Measurements from ENCODE around the gene CITED2.
A peak's percentile ranks its signal among the peaks of the same experiment; 100 is the strongest.

DNA sequence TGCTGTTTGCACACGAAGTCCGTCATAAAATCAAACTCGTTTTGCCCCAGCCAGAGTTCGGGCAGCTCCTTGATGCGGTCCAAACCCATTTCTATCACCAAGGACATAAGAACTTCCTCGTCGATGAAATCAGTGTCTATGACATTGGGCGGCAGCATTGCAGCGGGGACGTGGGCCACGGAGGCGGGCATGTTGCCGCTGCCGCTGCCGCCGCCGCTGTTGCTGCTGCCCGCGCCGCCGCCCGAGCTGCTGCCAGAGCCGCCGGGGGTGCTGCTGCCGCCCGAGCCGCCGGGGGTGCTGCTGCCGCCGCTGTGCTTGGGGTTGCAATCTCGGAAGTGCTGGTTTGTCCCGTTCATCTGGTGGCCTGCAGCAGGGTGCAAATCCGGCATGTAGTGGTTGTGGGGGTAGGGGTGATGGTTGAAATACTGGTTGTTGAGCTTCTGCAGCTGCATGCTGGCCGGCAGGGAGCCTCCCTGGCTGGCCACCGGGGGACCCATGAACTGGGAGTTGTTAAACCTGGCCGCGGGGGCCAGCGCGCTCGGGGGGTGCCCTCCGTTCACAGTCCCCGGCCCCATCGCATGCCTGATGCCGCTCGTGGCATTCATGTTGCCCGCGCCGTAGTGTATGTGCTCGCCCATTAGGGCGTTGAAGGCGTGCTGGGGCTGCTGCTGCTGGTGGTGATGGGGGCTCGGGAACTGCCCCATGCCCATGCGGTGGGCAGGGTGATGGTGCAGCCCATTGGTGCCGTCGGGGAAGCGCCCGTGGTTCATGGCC lies 1.1 kb downstream of the CITED2 start:
- TF ChIP-seq, protein P1, sequence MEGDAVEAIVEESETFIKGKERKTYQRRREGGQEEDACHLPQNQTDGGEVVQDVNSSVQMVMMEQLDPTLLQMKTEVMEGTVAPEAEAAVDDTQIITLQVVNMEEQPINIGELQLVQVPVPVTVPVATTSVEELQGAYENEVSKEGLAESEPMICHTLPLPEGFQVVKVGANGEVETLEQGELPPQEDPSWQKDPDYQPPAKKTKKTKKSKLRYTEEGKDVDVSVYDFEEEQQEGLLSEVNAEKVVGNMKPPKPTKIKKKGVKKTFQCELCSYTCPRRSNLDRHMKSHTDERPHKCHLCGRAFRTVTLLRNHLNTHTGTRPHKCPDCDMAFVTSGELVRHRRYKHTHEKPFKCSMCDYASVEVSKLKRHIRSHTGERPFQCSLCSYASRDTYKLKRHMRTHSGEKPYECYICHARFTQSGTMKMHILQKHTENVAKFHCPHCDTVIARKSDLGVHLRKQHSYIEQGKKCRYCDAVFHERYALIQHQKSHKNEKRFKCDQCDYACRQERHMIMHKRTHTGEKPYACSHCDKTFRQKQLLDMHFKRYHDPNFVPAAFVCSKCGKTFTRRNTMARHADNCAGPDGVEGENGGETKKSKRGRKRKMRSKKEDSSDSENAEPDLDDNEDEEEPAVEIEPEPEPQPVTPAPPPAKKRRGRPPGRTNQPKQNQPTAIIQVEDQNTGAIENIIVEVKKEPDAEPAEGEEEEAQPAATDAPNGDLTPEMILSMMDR (IDR thresholded peaks at IDR 0.05), result no peak
- TF ChIP-seq POLR2A (IDR thresholded peaks at IDR 0.05), result peak in 1 of 2 donors; percentile 11

Data from vagina (tissue), 2 donors.